ENCODE results near the gene DBNDD1. TPM values are rescaled to one million over a fixed set of nuclear protein-coding genes. Genes with fewer than 3 reads are reported as not detected.

Gene DBNDD1
- total RNA-seq, 1 donor from 2014 or later = 11.6 TPM

DNA sequence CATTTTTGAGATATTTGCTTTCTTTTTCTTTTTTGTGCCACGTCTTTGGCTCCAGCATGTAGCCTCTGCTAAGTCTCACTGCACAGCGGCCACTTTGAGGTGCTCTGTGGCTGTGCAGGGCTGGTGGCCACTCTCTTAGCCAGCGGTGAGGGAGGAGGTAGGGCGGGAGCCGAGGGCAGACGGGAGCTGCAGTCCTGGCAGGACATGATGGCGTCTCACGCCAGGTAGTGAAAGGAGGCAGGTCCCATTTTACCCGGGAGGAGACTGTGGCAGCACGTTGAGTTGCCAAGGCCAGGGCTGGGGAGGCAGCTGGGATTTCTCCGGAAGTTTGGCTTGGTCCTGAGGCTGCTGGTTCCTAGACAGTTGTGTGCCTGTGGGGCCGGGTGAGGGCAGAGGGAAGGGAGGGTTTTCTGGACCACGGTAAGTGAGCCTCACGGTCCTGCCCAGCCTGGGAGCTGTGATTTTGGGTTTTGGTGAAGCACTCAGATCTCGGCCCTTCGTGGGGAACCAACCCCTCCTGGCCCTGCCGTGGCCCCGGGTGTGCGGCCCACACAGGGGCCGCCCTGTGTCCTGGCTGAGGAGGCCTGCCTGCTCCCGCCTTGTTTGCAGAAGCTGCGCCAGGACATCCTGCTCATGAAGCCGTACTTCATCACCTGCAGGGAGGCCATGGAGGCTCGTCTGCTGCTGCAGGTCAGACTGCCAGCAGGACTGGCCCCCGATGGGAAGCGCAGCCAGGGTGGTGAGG, 56.3 kb downstream of the DBNDD1 start:
- no peak for DNase-seq (ENCODE audit: extremely low spot score, unreplicated experiment)
- Mint-ChIP-seq H3K27ac (no peak overlapping the region), H3K4me1 (ENCODE audit: unreplicated experiment) (no peaks in the 10 kb centered on the region), H3K27me3 (no peaks in the 10 kb centered on the region), H3K36me3 (peaks cover 13% of the 10 kb centered on the region), H3K9me3 (no peaks in the 10 kb centered on the region), H3K4me3 (no peak overlapping the region)
- TF ChIP-seq, protein P1, sequence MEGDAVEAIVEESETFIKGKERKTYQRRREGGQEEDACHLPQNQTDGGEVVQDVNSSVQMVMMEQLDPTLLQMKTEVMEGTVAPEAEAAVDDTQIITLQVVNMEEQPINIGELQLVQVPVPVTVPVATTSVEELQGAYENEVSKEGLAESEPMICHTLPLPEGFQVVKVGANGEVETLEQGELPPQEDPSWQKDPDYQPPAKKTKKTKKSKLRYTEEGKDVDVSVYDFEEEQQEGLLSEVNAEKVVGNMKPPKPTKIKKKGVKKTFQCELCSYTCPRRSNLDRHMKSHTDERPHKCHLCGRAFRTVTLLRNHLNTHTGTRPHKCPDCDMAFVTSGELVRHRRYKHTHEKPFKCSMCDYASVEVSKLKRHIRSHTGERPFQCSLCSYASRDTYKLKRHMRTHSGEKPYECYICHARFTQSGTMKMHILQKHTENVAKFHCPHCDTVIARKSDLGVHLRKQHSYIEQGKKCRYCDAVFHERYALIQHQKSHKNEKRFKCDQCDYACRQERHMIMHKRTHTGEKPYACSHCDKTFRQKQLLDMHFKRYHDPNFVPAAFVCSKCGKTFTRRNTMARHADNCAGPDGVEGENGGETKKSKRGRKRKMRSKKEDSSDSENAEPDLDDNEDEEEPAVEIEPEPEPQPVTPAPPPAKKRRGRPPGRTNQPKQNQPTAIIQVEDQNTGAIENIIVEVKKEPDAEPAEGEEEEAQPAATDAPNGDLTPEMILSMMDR (conservative IDR thresholded peaks at IDR 0.05) = no peak

DNA sequence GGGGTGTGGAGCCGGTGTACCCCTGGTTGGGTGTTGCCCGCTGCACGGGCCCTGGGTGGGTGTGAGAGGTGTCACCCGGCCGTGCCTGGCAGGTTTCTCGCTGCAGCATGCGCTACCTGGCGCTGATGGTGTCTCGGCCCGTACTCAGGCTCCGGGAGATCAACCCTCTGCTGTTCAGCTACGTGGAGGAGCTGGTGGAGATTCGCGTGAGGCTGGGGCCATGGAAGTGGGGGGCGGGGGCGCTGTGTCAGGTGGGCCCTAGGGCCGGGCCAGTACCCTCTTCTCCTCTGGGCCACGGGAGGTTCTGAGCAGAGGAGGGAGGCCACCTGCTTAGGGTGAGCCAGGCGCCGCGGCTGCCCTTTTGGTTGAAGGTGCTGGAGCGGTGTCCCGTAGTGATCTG, 57.3 kb downstream of the DBNDD1 start:
- H3K27me3 Mint-ChIP-seq = no peaks in the 10 kb centered on the region
- no peaks in the 10 kb centered on the region for H3K4me1 Mint-ChIP-seq (ENCODE audit: unreplicated experiment)
- no peak for DNase-seq (ENCODE audit: extremely low spot score, unreplicated experiment)
- H3K27ac Mint-ChIP-seq = no peak overlapping the region
- peaks cover 13% of the 10 kb centered on the region for H3K36me3 Mint-ChIP-seq
- no peak overlapping the region for H3K4me3 Mint-ChIP-seq
- H3K9me3 Mint-ChIP-seq = no peaks in the 10 kb centered on the region
- TF ChIP-seq, protein P1 (conservative IDR thresholded peaks at IDR 0.05) = no peak

DNA sequence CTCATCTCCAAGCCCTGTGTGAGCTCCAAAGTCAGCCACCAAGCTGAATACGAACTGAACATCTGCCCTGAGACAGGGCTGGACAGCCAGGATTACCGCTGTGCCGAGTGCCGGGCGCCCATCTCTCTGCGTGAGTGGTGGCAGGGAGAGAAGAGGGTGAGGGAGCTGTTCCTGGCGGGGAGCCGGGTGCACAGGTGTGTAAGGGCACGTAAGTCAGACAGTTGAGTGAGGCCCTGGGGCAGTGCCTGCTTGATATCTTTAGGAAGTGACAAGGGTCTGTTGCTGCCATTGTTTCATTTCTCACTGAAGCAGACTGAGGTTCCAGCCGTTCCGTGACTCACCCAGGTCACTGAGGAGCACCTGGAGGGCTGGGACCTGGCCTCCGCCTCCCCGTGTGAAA, 58.3 kb downstream of the DBNDD1 start:
- no peak for DNase-seq (ENCODE audit: extremely low spot score, unreplicated experiment)
- Mint-ChIP-seq H3K27me3 (no peaks in the 10 kb centered on the region), H3K36me3 (peaks cover 13% of the 10 kb centered on the region), H3K27ac (no peak overlapping the region), H3K4me1 (ENCODE audit: unreplicated experiment) (no peaks in the 10 kb centered on the region), H3K4me3 (no peak overlapping the region), H3K9me3 (no peaks in the 10 kb centered on the region)
- TF ChIP-seq, protein P1 (conservative IDR thresholded peaks at IDR 0.05) = no peak

DNA sequence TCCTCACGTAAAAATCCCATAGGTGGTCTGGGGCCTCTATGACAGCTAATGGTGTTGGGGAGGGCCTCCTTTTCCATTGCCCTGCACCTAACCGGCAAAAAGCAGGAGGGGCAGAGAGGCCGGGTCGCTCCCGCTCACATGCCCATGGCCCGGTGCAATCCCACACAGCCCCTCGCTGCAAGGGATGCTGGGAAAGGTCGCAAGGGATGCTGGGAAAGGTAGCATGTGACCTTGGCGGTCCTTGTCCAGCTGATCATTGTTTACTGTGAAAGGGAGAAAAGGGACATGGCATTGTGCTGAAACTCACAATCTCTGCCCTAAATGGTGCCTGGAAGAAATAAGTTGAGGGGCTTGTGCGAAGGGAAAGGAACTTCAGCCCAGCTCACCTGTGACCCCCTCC, 60.7 kb downstream of the DBNDD1 start:
- Mint-ChIP-seq H3K36me3 (peaks cover 15% of the 10 kb centered on the region), H3K9me3 (no peaks in the 10 kb centered on the region), H3K27ac (no peak overlapping the region), H3K4me3 (no peak overlapping the region), H3K27me3 (no peaks in the 10 kb centered on the region), H3K4me1 (ENCODE audit: unreplicated experiment) (no peaks in the 10 kb centered on the region)
- TF ChIP-seq, protein P1 (conservative IDR thresholded peaks at IDR 0.05) = no peak
- no peak for DNase-seq (ENCODE audit: extremely low spot score, unreplicated experiment)

DNA sequence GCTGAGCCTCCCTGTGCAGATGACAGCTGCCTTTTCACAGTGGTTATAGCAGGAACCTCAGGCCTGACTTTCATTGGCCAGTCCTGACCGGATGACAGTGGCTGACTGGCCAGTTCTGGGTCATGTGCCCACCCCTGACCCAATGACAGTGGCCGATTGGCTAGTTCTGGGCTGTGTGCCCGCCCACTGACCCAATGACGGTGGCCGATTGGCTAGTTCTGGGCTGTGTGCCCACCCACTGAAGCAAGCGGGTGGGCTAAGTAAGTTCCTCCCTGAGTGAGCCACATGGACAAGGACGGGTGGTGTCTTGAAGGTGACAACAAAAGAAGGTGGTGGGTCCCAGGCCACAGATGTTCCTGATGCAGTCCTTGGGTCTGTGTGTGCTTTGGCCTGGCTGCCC, 61.2 kb downstream of the DBNDD1 start:
- H3K9me3 Mint-ChIP-seq = no peaks in the 10 kb centered on the region
- no peak overlapping the region for H3K4me3 Mint-ChIP-seq
- DNase-seq (ENCODE audit: extremely low spot score, unreplicated experiment) = no peak
- TF ChIP-seq, protein P1 (conservative IDR thresholded peaks at IDR 0.05) = no peak
- H3K36me3 Mint-ChIP-seq = peaks cover 12% of the 10 kb centered on the region
- no peaks in the 10 kb centered on the region for H3K27me3 Mint-ChIP-seq
- no peak overlapping the region for H3K27ac Mint-ChIP-seq
- no peaks in the 10 kb centered on the region for H3K4me1 Mint-ChIP-seq (ENCODE audit: unreplicated experiment)

Measured in type B pancreatic cell (in vitro differentiated cells).